ENCODE data around the gene ACSM4. TPM values are rescaled to one million over a fixed set of nuclear protein-coding genes. Genes with fewer than 3 reads are reported as not detected.
A peak's percentile ranks its signal among the peaks of the same experiment; 100 is the strongest.

ACSM4 gene
- total and polyA plus RNA-seq, 2 of the 8 experiments (the other 6 are each of a cell fraction or from before 2014, with no cell fraction given), result not detected

DNA sequence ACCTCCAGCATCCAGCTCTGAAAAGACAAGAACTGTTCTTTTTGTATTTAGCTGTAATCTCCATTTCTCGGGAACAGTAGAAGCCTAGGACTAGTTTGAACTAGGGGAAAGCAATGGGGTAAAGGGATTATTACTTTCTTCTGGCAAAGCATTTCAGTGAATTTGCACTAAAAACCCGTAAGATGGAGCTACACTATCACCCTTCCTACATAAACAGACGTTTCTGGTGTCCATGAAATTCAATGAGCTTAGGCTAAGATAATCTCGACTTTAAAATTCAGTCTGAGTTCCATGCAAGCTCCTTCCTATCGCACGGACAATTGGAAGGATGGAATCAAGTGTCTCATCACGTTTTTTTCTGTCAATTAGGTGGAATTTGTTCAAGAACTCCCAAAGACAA lies 24.0 kb downstream of the ACSM4 start:
- CTCF ChIA-PET (ENCODE audit: partially characterized antibody), result interaction anchor here (1.6 kb wide), 1 partner anchor 9 kb away, joined by 5 read pairs; no protein-coding TSS in a partner anchor
- H2BK120ac ChIP-seq (replicated peaks; ENCODE audit: low read depth, low read length), result no peak overlapping the region
- H3K36me3 ChIP-seq (ENCODE audit: control insufficient read depth in 2 of 4, insufficient read depth in 4 of 4, low read length in 3 of 4), result no peaks in the 10 kb centered on the region; a peak in 1 of 8 replicates
- no peak overlapping the region for H3K4me2 ChIP-seq (ENCODE audit: insufficient read depth in 1 of 2, low read depth in 2 of 2, low read length in 2 of 2)
- no peaks in the 10 kb centered on the region for H3K79me2 ChIP-seq (ENCODE audit: control insufficient read depth in 1 of 2, insufficient read depth in 2 of 2, low read length in 2 of 2)
- H3K14ac ChIP-seq (ENCODE audit: insufficient read length), result no peak overlapping the region
- H4K5ac ChIP-seq (ENCODE audit: insufficient read length, low read depth, low read length), result no peak overlapping the region
- H3K79me1 ChIP-seq (ENCODE audit: low read depth, low read length), result no peaks in the 10 kb centered on the region
- no peaks in the 10 kb centered on the region for H3K27me3 ChIP-seq (replicated peaks in 1 of 4; ENCODE audit: control insufficient read depth in 3 of 4, extremely low read depth in 1 of 4, insufficient read depth in 3 of 4, low read length in 3 of 4)
- no peaks in the 10 kb centered on the region for H3K23me2 ChIP-seq (ENCODE audit: low read depth, low read length)
- no peak overlapping the region for H3K4ac ChIP-seq (replicated peaks; ENCODE audit: insufficient read length, low read depth, low read length)
- no peak overlapping the region for H3K18ac ChIP-seq (ENCODE audit: extremely low read depth, low read length)
- H4K8ac ChIP-seq (ENCODE audit: extremely low read depth, insufficient read depth, low read length), result no peak overlapping the region
- TF ChIP-seq, protein P1, sequence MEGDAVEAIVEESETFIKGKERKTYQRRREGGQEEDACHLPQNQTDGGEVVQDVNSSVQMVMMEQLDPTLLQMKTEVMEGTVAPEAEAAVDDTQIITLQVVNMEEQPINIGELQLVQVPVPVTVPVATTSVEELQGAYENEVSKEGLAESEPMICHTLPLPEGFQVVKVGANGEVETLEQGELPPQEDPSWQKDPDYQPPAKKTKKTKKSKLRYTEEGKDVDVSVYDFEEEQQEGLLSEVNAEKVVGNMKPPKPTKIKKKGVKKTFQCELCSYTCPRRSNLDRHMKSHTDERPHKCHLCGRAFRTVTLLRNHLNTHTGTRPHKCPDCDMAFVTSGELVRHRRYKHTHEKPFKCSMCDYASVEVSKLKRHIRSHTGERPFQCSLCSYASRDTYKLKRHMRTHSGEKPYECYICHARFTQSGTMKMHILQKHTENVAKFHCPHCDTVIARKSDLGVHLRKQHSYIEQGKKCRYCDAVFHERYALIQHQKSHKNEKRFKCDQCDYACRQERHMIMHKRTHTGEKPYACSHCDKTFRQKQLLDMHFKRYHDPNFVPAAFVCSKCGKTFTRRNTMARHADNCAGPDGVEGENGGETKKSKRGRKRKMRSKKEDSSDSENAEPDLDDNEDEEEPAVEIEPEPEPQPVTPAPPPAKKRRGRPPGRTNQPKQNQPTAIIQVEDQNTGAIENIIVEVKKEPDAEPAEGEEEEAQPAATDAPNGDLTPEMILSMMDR (IDR thresholded peaks at IDR 0.05; ENCODE audit: control extremely low read depth in 1 of 3, insufficient read depth in 1 of 3, low read depth in 1 of 3, low read length in 3 of 3), result no peak
- TF ChIP-seq JUN (IDR thresholded peaks at IDR 0.05; ENCODE audit: low read depth, low read length) (no peak), EP300 (IDR thresholded peaks at IDR 0.05; ENCODE audit: borderline replicate concordance in 1 of 2, low read depth in 2 of 2, low read length in 2 of 2) (no peak), SIRT6 (IDR thresholded peaks at IDR 0.05; ENCODE audit: low read length) (no peak), NRF1 (IDR thresholded peaks at IDR 0.05; ENCODE audit: low read depth, low read length) (no peak), HDAC6 (IDR thresholded peaks at IDR 0.05; ENCODE audit: low read depth, low read length) (no peak), CEBPB (IDR thresholded peaks at IDR 0.05; ENCODE audit: low read depth, low read length) (no peak), E2F6 (IDR thresholded peaks at IDR 0.05) (no peak), RFX5 (IDR thresholded peaks at IDR 0.05; ENCODE audit: borderline replicate concordance, low read depth, low read length) (no peak), KDM4A (IDR thresholded peaks at IDR 0.05; ENCODE audit: low read depth, low read length, severe bottlenecking) (no peak), BCL11A (IDR thresholded peaks at IDR 0.05; ENCODE audit: low read depth in 2 of 2, low read length in 2 of 2) (no peak)
- POLR2A ChIA-PET (ENCODE audit: partially characterized antibody), result no interaction called here
- no peak overlapping the region for H3K27ac ChIP-seq (ENCODE audit: low read depth, low read length)
- no peaks in the 10 kb centered on the region for H3K4me1 ChIP-seq (replicated peaks in 1 of 4; ENCODE audit: control insufficient read depth in 3 of 4, insufficient read depth in 4 of 4, low read length in 3 of 4)
- FAIRE-seq (peak; percentile 45), DNase-seq (ENCODE audit: low read depth in 1 of 2, low spot score in 2 of 2) (no peak)
- H3K9me3 ChIP-seq (ENCODE audit: insufficient read depth in 2 of 2, low read depth in 1 of 2, low read length in 1 of 2), result peaks cover 12% of the 10 kb centered on the region in 2 experiments
- no peak overlapping the region for H2BK12ac ChIP-seq (ENCODE audit: low read depth, low read length)
- H3K56ac ChIP-seq (replicated peaks; ENCODE audit: insufficient read length, low read depth, low read length), result no peak overlapping the region
- WGBS, 2 experiments (ENCODE audit: extremely low coverage in 1 of 2, insufficient coverage in 1 of 2, insufficient read length in 1 of 2, insufficient replicate concordance in 2 of 2, low coverage in 1 of 2, low lambda C conversion rate in 2 of 2, missing lambda C conversion rate in 1 of 2), result 85% methylated on average over 7 of the region's 7 CpGs; no CpG with 5 or more reads in 1 of the 2 experiments
- no peak overlapping the region for H3K4me3 ChIP-seq (ENCODE audit: extremely low read depth in 1 of 4, insufficient read depth in 2 of 4, low read depth in 3 of 4, low read length in 4 of 4)
- H2AK5ac ChIP-seq (ENCODE audit: low read depth, low read length), result no peak overlapping the region
- H3K23ac ChIP-seq (ENCODE audit: insufficient read length), result no peak overlapping the region
- H2BK20ac ChIP-seq (ENCODE audit: low read length), result no peak overlapping the region
- H2BK5ac ChIP-seq (ENCODE audit: low read depth, low read length), result no peak overlapping the region
- no peak overlapping the region for H4K91ac ChIP-seq (replicated peaks; ENCODE audit: insufficient read length, low read length)
- H3K9ac ChIP-seq (replicated peaks in 1 of 4; ENCODE audit: extremely low read depth in 1 of 4, low read depth in 3 of 4, low read length in 3 of 4), result no peak overlapping the region
- no peaks in the 10 kb centered on the region for H4K20me1 ChIP-seq (replicated peaks in 1 of 2; ENCODE audit: control insufficient read depth in 1 of 2, insufficient read depth in 2 of 2, low read length in 2 of 2)
- peak overlapping the region; percentile 84 for H2AFZ ChIP-seq (ENCODE audit: low read length)
- no peak overlapping the region for H2BK15ac ChIP-seq (ENCODE audit: low read length)

Measured in H1 (cell line).